Testis (tissue), 3 donors: ENCODE measurements around the gene PPP1R14B. TPM values are rescaled to one million over a fixed set of nuclear protein-coding genes. Genes with fewer than 3 reads are reported as not detected.

ENCODE experiments used
- DNase-seq: peaks from one replicate; pipeline ENCODE4 v3.0.0-alpha.2; 2019
- H3K27ac ChIP-seq, 2 donors: fragments of 200-600 bp; sonication (generic); one replicate each; pipeline ENCODE4 v1.5.1; 2019
- H3K27me3 ChIP-seq: fragments of 200-600 bp; sonication (generic); one replicate; pipeline ENCODE4 v1.5.1; 2019
- H3K36me3 ChIP-seq: fragments of 200-600 bp; sonication (generic); one replicate; pipeline ENCODE4 v1.5.1; 2017; ENCODE audit warnings: low read depth; ENCODE audit errors: missing control alignments
- H3K4me1 ChIP-seq: fragments of 200-600 bp; sonication (generic); one replicate; pipeline ENCODE4 v1.5.1; 2019
- H3K4me3 ChIP-seq, 2 donors: fragments of 200-600 bp; sonication (generic); one replicate each; pipeline ENCODE4 v1.5.1; 2017 to 2019
- H3K9me3 ChIP-seq: fragments of 200-600 bp; sonication (generic); one replicate; pipeline ENCODE4 v1.5.1; 2017
- POLR2A ChIP-seq: fragments of 450-650 bp; IDR thresholded peaks from one replicate; pipeline ENCODE4 v1.6.1; 2017; ENCODE audit warnings: antibody characterized with exemption, mild to moderate bottlenecking, moderate library complexity
- WGBS, 2 donors: methylation state at CpG; one replicate each; pipeline ENCODE4 v1.1.5; 2018; 5-methylcytosine and 5-hydroxymethylcytosine counted together
- intact Hi-C: fragments of 100-400 bp; cut with DNase I; formaldehyde crosslinking; loops from one replicate; pipeline ENCODE4 v1.15.1; 2023; ENCODE audit warnings: low total_unique reads
- polyA plus RNA-seq: library from polyadenylated mRNA; stranded (reverse); fragments of 350-450 nt; fragmentation: Illumina TruSeq; extraction: RNeasy Lipid Tissue Mini Kit (QIAGEN cat#74804); gene quantifications from one replicate; pipeline ENCODE4 v1.2.3, GENCODE V29; 2014; ENCODE audit warnings: low read depth, low replicate concordance; ENCODE audit not compliant: insufficient read depth
- total RNA-seq, 2 donors: library from RNA; depleted of rRNA; stranded (reverse); fragments of >200 nt; gene quantifications; one replicate each; pipeline ENCODE4 v1.2.3, GENCODE V29; 2016
- TF ChIP-seq, protein P1 (sequence below), 3 experiments: fragments of 450-650 bp in 2 of 3; fragments of 200-600 bp in 1 of 3; sonication (generic) in 1 of 3; IDR thresholded peaks; one replicate each; pipeline ENCODE4 v1.5.1; 2016 to 2019; ENCODE audit warnings: antibody characterized with exemption in 3 of 3, mild to moderate bottlenecking in 2 of 3, moderate library complexity in 1 of 3

Gene PPP1R14B
- total and polyA plus RNA-seq, 3 donors from 2014 or later = 53.4 to 72.0 (median 67.3) TPM

DNA sequence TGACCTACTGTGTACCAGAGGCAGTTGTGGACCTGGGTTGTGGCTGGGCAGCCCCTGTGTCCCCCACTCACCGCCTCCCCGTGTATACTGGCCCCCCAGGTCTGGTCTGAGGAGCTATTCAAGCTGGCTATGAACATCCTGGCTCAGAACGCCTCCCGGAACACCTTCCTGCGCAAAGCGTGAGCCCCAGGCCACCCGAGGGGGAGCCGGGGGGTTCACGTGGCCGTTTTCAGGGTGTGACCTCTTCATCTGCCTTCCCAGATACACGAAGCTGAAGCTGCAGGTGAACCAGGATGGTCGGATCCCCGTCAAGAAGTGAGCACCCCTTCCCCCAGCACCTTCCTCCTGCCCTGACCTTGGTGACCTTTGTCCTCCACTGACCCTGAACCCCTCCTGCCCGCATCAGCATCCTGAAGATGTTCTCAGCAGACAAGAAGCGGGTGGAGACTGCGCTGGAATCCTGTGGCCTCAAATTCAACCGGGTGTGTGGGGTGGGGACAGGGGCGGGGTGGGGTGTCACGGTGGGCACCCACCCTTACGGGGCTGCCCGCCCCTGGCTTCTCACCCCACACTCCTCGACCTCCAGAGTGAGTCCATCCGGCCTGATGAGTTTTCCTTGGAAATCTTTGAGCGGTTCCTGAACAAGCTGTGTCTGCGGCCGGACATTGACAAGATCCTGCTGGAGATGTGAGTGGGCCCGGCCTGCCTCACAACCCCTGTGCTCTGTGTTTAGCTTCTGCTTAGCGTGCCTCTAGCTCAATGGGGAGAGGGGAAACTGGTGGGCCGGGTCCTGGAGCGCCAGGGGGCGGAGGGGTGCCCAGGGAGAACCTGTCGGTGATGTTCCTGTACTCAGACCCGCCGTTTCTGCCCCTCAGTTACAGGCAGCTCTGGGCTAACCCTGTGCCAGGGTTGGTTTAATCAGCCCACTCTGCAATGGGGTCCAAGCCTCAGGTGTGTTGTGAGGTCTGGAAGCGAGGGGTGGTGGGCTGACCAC is 8.7 kb upstream of the PPP1R14B start:
- Histone ChIP-seq H3K27me3 (no peaks in the 10 kb centered on the region), H3K27ac (no peak overlapping the region), H3K4me1 (peaks cover 19% of the 10 kb centered on the region), H3K9me3 (no peaks in the 10 kb centered on the region), H3K4me3 (no peak overlapping the region), H3K36me3 (no peaks in the 10 kb centered on the region)
- TF ChIP-seq POLR2A = no peak
- TF ChIP-seq, protein P1, sequence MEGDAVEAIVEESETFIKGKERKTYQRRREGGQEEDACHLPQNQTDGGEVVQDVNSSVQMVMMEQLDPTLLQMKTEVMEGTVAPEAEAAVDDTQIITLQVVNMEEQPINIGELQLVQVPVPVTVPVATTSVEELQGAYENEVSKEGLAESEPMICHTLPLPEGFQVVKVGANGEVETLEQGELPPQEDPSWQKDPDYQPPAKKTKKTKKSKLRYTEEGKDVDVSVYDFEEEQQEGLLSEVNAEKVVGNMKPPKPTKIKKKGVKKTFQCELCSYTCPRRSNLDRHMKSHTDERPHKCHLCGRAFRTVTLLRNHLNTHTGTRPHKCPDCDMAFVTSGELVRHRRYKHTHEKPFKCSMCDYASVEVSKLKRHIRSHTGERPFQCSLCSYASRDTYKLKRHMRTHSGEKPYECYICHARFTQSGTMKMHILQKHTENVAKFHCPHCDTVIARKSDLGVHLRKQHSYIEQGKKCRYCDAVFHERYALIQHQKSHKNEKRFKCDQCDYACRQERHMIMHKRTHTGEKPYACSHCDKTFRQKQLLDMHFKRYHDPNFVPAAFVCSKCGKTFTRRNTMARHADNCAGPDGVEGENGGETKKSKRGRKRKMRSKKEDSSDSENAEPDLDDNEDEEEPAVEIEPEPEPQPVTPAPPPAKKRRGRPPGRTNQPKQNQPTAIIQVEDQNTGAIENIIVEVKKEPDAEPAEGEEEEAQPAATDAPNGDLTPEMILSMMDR (IDR thresholded peaks at IDR 0.05) = no peak
- intact Hi-C loops = no loop called here
- 91 to 96% methylated on average over 9 to 35 of the region's 35 CpGs for WGBS, 2 donors
- DNase-seq = no peak

DNA sequence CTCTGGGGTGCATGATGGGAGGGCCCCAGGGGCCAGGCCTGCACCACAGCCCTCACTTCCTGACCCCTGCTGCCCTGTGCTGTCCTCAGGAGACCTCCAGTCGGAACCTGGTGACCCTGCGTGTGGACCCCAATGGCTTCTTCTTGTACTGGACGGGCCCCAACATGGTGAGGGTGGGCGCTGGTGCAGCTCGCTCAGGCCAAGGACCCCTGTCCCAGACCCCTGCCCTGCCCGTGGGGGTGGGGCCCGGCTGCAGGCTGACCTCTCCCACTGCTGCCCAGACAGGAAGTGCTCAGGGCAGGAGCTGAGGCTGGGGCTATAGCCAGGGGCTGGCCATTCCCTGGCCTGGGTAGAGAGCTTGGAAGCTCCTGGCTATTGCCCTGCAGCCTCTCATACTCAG is 7.6 kb upstream of the PPP1R14B start:
- 90% methylated on average over 7 of the region's 7 CpGs; no CpG with 5 or more reads in 1 of the 2 donors for WGBS, 2 donors
- intact Hi-C loops = no loop called here
- Histone ChIP-seq H3K27me3 (no peaks in the 10 kb centered on the region), H3K36me3 (no peaks in the 10 kb centered on the region), H3K4me3 (no peak overlapping the region), H3K27ac (no peak overlapping the region), H3K4me1 (peaks cover 22% of the 10 kb centered on the region), H3K9me3 (no peaks in the 10 kb centered on the region)
- no peak for DNase-seq
- no peak for TF ChIP-seq POLR2A
- TF ChIP-seq, protein P1 (IDR thresholded peaks at IDR 0.05) = no peak

DNA sequence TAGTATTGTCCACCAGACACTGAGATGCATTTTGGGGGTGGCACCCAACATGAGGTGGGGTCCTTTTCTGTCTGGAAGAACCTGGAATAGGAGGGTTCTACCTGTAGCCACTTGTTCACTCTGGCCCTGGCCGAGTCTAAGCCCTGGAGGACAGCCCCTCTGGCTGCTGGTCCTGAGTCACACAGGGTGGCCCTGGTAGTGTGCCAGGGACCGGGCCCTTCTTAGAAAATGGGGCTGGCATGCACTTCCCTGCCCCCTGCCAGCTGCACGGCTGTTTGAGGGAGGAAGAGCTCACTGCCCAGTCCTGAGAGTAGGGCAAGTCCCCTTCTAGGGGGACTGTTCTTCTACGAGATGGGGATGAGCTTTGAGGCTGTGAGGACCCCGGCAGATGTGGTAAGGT is 6.7 kb upstream of the PPP1R14B start:
- peaks cover 22% of the 10 kb centered on the region for H3K4me1 ChIP-seq
- intact Hi-C loops = no loop called here
- H3K27ac ChIP-seq = no peak overlapping the region
- 71 to 78% methylated on average over 2 to 5 of the region's 5 CpGs for WGBS, 2 donors
- H3K36me3 ChIP-seq = no peaks in the 10 kb centered on the region
- H3K4me3 ChIP-seq = no peak overlapping the region
- no peaks in the 10 kb centered on the region for H3K9me3 ChIP-seq
- TF ChIP-seq, protein P1 (IDR thresholded peaks at IDR 0.05) = no peak
- DNase-seq = no peak
- no peaks in the 10 kb centered on the region for H3K27me3 ChIP-seq

DNA sequence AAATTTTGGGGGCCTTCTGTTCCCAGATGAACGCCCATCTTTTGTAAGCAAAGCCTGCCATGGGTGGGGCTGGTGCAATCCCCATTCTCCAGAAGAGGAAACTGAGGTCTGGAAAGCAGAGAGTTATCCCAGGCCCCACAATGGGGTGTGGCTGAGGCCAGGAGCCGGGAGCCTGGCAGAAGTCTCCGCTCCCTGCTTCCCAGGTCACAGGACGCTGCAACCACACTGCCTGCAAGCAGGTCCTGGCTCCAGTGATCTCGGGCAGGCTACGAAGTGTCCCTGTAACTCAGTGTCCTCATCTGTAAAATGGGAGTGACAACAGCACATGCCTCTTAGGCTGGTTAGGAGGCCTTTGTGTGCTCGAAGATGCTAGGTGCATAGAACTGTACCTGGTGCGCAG is 6.3 kb upstream of the PPP1R14B start:
- Histone ChIP-seq H3K4me3 (no peak overlapping the region), H3K9me3 (no peaks in the 10 kb centered on the region), H3K27ac (peak overlapping the region in 1 of 2 donors; percentile 72), H3K36me3 (no peaks in the 10 kb centered on the region), H3K27me3 (no peaks in the 10 kb centered on the region), H3K4me1 (peaks cover 22% of the 10 kb centered on the region)
- TF ChIP-seq, protein P1 (IDR thresholded peaks at IDR 0.05) = no peak
- TF ChIP-seq POLR2A = no peak
- DNase-seq = no peak
- 79% methylated on average over 8 of the region's 8 CpGs for WGBS, 2 donors
- intact Hi-C loops = no loop called here
